K562 treated with DMSO at 1 percent for 24 hours (cell line): ENCODE measurements around the gene SLC2A4RG. TPM values are rescaled to one million over a fixed set of nuclear protein-coding genes. Genes with fewer than 3 reads are reported as not detected.

Source experiments
- total RNA-seq: library from RNA; unstranded; fragments of 300-600 nt; gene quantifications from 2 replicates; pipeline ENCODE4 v1.2.3, GENCODE V29; 2022; ENCODE audit warnings: low read depth; ENCODE audit not compliant: insufficient read depth

SLC2A4RG gene
- total RNA-seq: 68.4 and 69.6 TPM in 2 replicates

DNA sequence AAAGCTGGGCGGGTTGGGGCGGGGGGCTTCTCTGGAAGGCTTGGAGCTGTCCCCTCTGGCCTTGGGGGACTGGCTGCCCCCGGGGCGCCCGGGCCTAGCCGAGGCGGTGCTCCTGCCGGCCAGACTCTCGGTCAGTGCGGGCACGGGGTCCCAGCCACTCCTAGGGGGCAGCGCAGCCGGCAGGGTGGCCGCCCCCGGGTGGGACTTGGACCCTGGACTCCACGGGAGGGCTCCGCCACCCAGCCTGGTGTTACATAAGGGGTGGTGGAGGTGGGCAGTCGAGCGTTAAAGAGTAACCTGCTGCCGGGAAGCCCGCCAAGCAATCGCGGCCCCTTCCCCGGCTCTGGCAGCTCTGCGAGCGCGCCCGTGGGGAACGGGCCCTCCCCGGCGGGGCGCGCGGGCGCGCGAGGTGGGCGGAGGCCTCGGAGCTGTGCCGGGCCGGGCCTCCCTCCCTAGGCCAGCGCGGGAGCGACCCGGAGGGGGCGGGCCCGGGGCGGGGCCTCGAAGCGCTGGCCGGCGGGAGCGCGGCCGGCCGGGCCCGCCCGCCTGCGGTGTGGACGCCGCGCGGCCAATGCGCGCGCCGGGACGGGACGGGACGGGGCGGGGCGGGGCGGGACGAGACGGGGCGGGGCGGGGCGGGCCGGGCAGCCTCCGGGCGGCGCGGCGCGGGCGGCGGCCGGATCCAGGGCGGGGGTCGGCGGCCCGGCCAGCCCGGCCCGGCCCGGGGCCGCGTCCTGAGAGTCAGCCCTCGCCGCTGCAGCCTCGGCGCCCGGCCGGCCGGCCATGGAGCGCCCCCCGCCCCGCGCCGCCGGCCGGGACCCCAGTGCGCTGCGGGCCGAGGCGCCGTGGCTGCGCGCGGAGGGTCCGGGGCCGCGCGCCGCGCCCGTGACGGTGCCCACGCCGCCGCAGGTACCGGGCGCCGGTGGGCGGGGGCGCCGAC is at the start of gene SLC2A4RG:
Gene SLC2A4RG (plus strand): TSS at position 647 of the 940 bp plus-strand sequence. CDS start 137 bp downstream, at position 784.

DNA sequence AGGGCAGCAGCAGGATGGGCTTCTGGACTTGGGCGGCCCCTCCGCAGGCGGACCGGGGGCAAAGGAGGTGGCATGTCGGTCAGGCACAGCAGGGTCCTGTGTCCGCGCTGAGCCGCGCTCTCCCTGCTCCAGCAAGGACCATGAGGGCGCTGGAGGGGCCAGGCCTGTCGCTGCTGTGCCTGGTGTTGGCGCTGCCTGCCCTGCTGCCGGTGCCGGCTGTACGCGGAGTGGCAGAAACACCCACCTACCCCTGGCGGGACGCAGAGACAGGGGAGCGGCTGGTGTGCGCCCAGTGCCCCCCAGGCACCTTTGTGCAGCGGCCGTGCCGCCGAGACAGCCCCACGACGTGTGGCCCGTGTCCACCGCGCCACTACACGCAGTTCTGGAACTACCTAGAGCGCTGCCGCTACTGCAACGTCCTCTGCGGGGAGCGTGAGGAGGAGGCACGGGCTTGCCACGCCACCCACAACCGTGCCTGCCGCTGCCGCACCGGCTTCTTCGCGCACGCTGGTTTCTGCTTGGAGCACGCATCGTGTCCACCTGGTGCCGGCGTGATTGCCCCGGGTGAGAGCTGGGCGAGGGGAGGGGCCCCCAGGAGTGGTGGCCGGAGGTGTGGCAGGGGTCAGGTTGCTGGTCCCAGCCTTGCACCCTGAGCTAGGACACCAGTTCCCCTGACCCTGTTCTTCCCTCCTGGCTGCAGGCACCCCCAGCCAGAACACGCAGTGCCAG is 42.8 kb upstream of the SLC2A4RG start, which contains the start of gene TNFRSF6B:
Gene TNFRSF6B (plus strand): TSS at position 25 of the 729 bp plus-strand sequence. CDS start 116 bp downstream, at position 141.

DNA sequence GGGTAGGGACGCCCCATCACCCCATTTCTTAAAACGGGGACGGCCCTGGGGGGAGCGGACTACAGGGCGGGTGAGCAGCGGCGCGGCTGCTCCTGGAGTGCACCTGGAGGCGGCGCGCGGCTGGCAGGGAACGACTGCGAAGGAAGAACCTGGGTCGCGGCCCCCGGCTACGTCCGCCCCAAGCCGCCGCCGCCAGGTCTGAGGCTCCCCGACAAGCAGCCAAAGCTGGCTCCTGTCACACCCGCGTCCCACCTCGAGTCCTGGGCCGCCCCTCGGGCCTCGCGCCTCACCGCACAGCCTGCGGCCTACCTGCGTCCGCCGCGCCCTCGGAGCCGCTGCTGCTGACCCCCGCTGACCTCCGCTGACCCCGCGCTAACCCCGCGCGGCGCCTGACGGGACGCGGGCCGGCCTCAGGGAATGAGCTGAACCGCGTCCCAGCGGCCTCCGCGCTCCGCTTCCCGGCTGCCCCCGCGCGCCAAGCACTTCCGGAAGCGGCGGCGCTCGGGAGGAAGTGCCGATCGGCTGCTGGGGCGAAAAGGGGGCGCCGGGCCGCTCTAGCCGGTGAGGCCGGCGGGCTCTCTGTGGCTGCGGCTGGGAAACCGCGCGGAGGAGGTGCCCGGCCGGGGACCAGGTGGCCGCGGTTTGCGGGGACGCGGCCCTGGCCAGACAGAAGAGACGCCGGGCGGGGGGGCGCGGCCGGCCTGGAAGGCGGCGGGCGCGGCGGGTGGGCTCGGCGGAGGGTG is 31.8 kb upstream of the SLC2A4RG start, which contains the start of the genes ARFRP1 and ZGPAT:
Gene ARFRP1 (minus strand): TSS at position 419 of the 743 bp plus-strand sequence. CDS start 885 bp downstream, outside the sequence.
Gene ZGPAT (plus strand): TSS at position 482 of the 743 bp plus-strand sequence. CDS start 542 bp downstream, outside the sequence.

DNA sequence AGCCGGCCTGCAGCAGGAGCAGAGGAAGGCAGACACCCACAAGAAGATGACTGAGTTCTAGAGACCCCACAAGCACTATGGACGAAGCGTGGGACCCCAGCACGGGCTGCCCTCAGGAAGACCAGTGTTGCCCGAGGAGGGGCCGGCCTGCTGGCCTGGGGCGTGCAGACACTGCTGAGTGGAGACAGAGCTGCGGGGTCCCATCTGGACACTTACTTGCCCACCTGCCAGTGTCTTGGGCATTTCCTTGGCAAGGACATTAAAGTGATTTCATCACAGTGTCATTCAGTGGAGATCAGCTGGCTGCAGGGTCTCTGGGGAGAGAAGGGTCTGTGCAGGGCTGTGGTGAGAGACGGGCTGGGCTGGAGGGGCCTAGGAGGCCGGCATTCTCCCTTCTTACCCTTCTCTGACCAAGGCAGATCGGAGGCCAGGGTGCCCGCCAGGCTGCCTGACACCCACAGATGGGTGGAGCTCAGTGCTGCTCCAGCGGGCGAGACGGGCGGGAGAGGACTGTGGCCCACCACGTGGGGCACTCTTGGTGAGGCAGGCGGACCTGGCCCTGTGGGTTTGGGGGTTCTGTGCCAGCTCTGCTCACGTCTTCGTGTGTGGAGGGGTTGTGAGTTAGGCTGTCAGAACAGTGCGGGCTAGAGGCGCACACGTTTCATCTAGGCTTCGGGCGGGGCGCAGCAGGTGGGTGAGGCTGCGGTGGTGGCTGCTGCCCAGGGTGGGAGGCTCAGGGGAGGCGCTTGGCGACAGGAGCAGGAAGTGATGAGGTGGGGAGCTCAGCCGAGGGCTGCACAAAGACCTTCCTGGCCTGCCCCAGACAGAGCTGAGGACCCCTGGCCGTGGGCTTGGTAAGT is 3.5 kb upstream of the SLC2A4RG start, which contains the start of gene LIME1:
Gene LIME1 (plus strand): TSS at position 806 of the 860 bp plus-strand sequence. CDS start 886 bp downstream, outside the sequence.

Other genes starting within 250 kb of the SLC2A4RG start
- 65.5 and 86.4 TPM in 2 replicates for gene EEF1A2, start 240.7 kb upstream of the SLC2A4RG start, total RNA-seq
- gene PPDPF, start 219.0 kb upstream of the SLC2A4RG start, total RNA-seq: 270 and 283 TPM in 2 replicates
- not detected in 2 replicates for gene PTK6, start 202.4 kb upstream of the SLC2A4RG start, total RNA-seq
- gene SRMS, start 192.0 kb upstream of the SLC2A4RG start, total RNA-seq: 0.19 TPM in 1 of 2 replicates, not detected in the other
- 0.32 and 0.94 TPM in 2 replicates for gene FNDC11, start 185.6 kb upstream of the SLC2A4RG start, total RNA-seq
- 52.0 and 53.4 TPM in 2 replicates for gene HELZ2, start 165.5 kb upstream of the SLC2A4RG start, total RNA-seq
- 8.5 TPM in 2 replicates for gene GMEB2, start 112.7 kb upstream of the SLC2A4RG start, total RNA-seq
- 13.2 and 14.9 TPM in 2 replicates for gene STMN3, start 86.4 kb upstream of the SLC2A4RG start, total RNA-seq
- gene RTEL1, start 81.5 kb upstream of the SLC2A4RG start, total RNA-seq: 8.9 and 10.5 TPM in 2 replicates
- 2.2 and 2.4 TPM in 2 replicates for gene TNFRSF6B, start 43.1 kb upstream of the SLC2A4RG start, total RNA-seq
- 44.1 and 46.7 TPM in 2 replicates for gene ARFRP1, start 31.8 kb upstream of the SLC2A4RG start, total RNA-seq
- gene ZGPAT, start 31.7 kb upstream of the SLC2A4RG start, total RNA-seq: 19.1 and 20.8 TPM in 2 replicates
- 11.9 and 18.2 TPM in 2 replicates for gene LIME1, start 3.1 kb upstream of the SLC2A4RG start, total RNA-seq
- gene ZBTB46, start 91.5 kb downstream of the SLC2A4RG start, total RNA-seq: 3.3 and 4.4 TPM in 2 replicates
- gene ABHD16B, start 121.7 kb downstream of the SLC2A4RG start, total RNA-seq: 11.7 and 17.2 TPM in 2 replicates
- gene TPD52L2, start 125.5 kb downstream of the SLC2A4RG start, total RNA-seq: 78.6 and 83.0 TPM in 2 replicates
- gene DNAJC5, start 155.3 kb downstream of the SLC2A4RG start, total RNA-seq: 48.7 and 51.1 TPM in 2 replicates
- gene UCKL1, start 216.6 kb downstream of the SLC2A4RG start, total RNA-seq: 53.7 and 57.4 TPM in 2 replicates
- gene ZNF512B, start 230.2 kb downstream of the SLC2A4RG start, total RNA-seq: 14.9 TPM in 2 replicates
- 6.2 and 6.5 TPM in 2 replicates for gene SAMD10, start 239.9 kb downstream of the SLC2A4RG start, total RNA-seq
- gene PRPF6, start 241.4 kb downstream of the SLC2A4RG start, total RNA-seq: 111 and 121 TPM in 2 replicates